ENCODE results near the gene LRP6. TPM values are rescaled to one million over a fixed set of nuclear protein-coding genes. Genes with fewer than 3 reads are reported as not detected.

LRP6 gene
- total and polyA plus RNA-seq, 3 donors from 2014 or later = 11.5 to 42.6 (median 39.3) TPM

GRCh38 chr12:12275874-12276273 is 9.0 kb upstream of the LRP6 start:
- Histone ChIP-seq H3K27me3 (no peaks in the 10 kb centered on the region), H3K9me3 (no peaks in the 10 kb centered on the region), H3K27ac (no peak overlapping the region), H3K4me1 (peaks cover 8% of the 10 kb centered on the region), H3K36me3 (ENCODE audit: low read depth, missing control alignments) (no peaks in the 10 kb centered on the region), H3K4me3 (no peak overlapping the region)
- intact Hi-C loops (cut with DNase I; ENCODE audit: low total_unique reads) = no loop called here
- DNase-seq = no peak
- TF ChIP-seq POLR2A (IDR thresholded peaks at IDR 0.05) (no peak), CTCF (IDR thresholded peaks at IDR 0.05) (no peak)
- WGBS, 2 donors = 91 to 98% methylated on average over 6 of the region's 6 CpGs

- TF ChIP-seq POLR2A (IDR thresholded peaks at IDR 0.05) (no peak), CTCF (IDR thresholded peaks at IDR 0.05) (no peak)
- no peak overlapping the region for H3K27ac ChIP-seq
These were observed 6.6 kb upstream of the LRP6 start for GRCh38 chr12:12273291-12273957.

GRCh38 chr12:12272869-12273268 is 6.0 kb upstream of the LRP6 start:
- H3K4me1 ChIP-seq = peaks cover 8% of the 10 kb centered on the region
- H3K4me3 ChIP-seq = no peak overlapping the region
- no peaks in the 10 kb centered on the region for H3K27me3 ChIP-seq
- DNase-seq = no peak
- no peak overlapping the region for H3K27ac ChIP-seq
- intact Hi-C loops (cut with DNase I; ENCODE audit: low total_unique reads) = no loop called here
- TF ChIP-seq CTCF (IDR thresholded peaks at IDR 0.05) (no peak), POLR2A (IDR thresholded peaks at IDR 0.05) (no peak)
- no peaks in the 10 kb centered on the region for H3K36me3 ChIP-seq (ENCODE audit: low read depth, missing control alignments)
- H3K9me3 ChIP-seq = no peaks in the 10 kb centered on the region

More at GRCh38 chr12:12273291-12273957, 6.6 kb upstream of the LRP6 start:
- 88 to 89% methylated on average over 4 of the region's 4 CpGs for WGBS, 2 donors
- H3K4me1 ChIP-seq = peaks cover 8% of the 10 kb centered on the region
- DNase-seq = no peak
- no peaks in the 10 kb centered on the region for H3K36me3 ChIP-seq (ENCODE audit: low read depth, missing control alignments)
- H3K9me3 ChIP-seq = no peaks in the 10 kb centered on the region
- intact Hi-C loops (cut with DNase I; ENCODE audit: low total_unique reads) = no loop called here
- no peaks in the 10 kb centered on the region for H3K27me3 ChIP-seq
- H3K4me3 ChIP-seq = no peak overlapping the region

- Histone ChIP-seq H3K4me1 (peaks cover 8% of the 10 kb centered on the region), H3K9me3 (no peaks in the 10 kb centered on the region), H3K4me3 (no peak overlapping the region), H3K27ac (no peak overlapping the region), H3K27me3 (no peaks in the 10 kb centered on the region), H3K36me3 (ENCODE audit: low read depth, missing control alignments) (no peaks in the 10 kb centered on the region)
- DNase-seq = no peak
- intact Hi-C loops (cut with DNase I; ENCODE audit: low total_unique reads) = no loop called here
- WGBS, 2 donors = 92% methylated on average over 6 of the region's 6 CpGs
- no peak for TF ChIP-seq POLR2A (IDR thresholded peaks at IDR 0.05)
- TF ChIP-seq CTCF (IDR thresholded peaks at IDR 0.05) = no peak
These were observed 3.4 kb upstream of the LRP6 start for GRCh38 chr12:12270226-12270625.

GRCh38 chr12:12267742-12268200 is 927 bp upstream of the LRP6 start:
- no peak for DNase-seq
- no peaks in the 10 kb centered on the region for H3K36me3 ChIP-seq (ENCODE audit: low read depth, missing control alignments)
- TF ChIP-seq CTCF (IDR thresholded peaks at IDR 0.05) (no peak), POLR2A (IDR thresholded peaks at IDR 0.05) (no peak)
- 17 to 22% methylated on average over 6 of the region's 6 CpGs for WGBS, 2 donors
- intact Hi-C loops (cut with DNase I; ENCODE audit: low total_unique reads) = no loop called here
- no peaks in the 10 kb centered on the region for H3K27me3 ChIP-seq
- no peaks in the 10 kb centered on the region for H3K9me3 ChIP-seq
- peak overlapping the region; percentile 83 to 88 for H3K4me3 ChIP-seq
- peak overlapping the region; percentile 97 to 99 for H3K27ac ChIP-seq
- H3K4me1 ChIP-seq = peaks cover 12% of the 10 kb centered on the region
